ENCODE results near the gene LYZL6. TPM values are rescaled to one million over a fixed set of nuclear protein-coding genes. Genes with fewer than 3 reads are reported as not detected.

The LYZL6 gene
- total and polyA plus RNA-seq, 3 donors from 2014 or later, result 22.9 to 82.6 (median 38.7) TPM

DNA sequence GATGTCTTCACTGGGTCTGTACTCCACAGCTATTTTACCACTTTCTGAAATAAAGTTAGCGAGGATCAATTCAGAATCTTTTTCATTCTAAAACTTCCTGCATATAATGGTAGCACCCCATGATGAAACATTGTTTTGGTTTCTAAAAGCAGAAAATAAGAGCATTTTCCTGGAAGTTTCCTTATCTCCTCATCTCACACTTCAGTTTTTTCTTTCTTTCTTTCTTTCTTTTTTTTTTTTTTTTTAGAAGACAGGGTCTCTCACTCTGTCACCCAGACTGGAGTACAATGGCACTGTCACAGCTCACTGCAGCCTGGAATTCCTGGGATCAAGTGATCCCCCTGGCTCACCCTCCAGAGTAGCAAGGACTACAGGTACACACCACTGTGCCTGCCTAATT is 23.3 kb downstream of the LYZL6 start:
- H3K4me1 ChIP-seq, result no peaks in the 10 kb centered on the region
- H3K27ac ChIP-seq, result no peak overlapping the region
- H3K9me3 ChIP-seq, result no peaks in the 10 kb centered on the region
- H3K27me3 ChIP-seq, result no peaks in the 10 kb centered on the region
- no peak for TF ChIP-seq CTCF (IDR thresholded peaks at IDR 0.05)
- TF ChIP-seq POLR2A (IDR thresholded peaks at IDR 0.05), result no peak
- 94 to 100% methylated on average over 1 of the region's 1 CpG for WGBS, 2 donors
- intact Hi-C loops (cut with DNase I; ENCODE audit: low total_unique reads), result no loop called here
- H3K4me3 ChIP-seq, result no peak overlapping the region
- no peak for DNase-seq
- H3K36me3 ChIP-seq (ENCODE audit: low read depth, missing control alignments), result no peaks in the 10 kb centered on the region

GRCh38 chr17:35918665-35919064 is 24.8 kb downstream of the LYZL6 start:
- H3K27ac ChIP-seq, result no peak overlapping the region
- no peaks in the 10 kb centered on the region for H3K36me3 ChIP-seq (ENCODE audit: low read depth, missing control alignments)
- TF ChIP-seq POLR2A (IDR thresholded peaks at IDR 0.05), result no peak
- TF ChIP-seq CTCF (IDR thresholded peaks at IDR 0.05), result no peak
- 56 to 70% methylated on average over 3 of the region's 3 CpGs for WGBS, 2 donors
- no peak for DNase-seq
- peak overlapping the region in 1 of 2 donors; percentile 1 for H3K4me3 ChIP-seq
- H3K4me1 ChIP-seq, result no peaks in the 10 kb centered on the region
- H3K9me3 ChIP-seq, result no peaks in the 10 kb centered on the region
- intact Hi-C loops (cut with DNase I; ENCODE audit: low total_unique reads), result no loop called here
- H3K27me3 ChIP-seq, result no peaks in the 10 kb centered on the region

- H3K9me3 ChIP-seq, result no peaks in the 10 kb centered on the region
- intact Hi-C loops (cut with DNase I; ENCODE audit: low total_unique reads), result no loop called here
Observed at GRCh38 chr17:35917519-35918213, 25.8 kb downstream of the LYZL6 start.

GRCh38 chr17:35915153-35915964 is 28.2 kb downstream of the LYZL6 start:
- TF ChIP-seq POLR2A (IDR thresholded peaks at IDR 0.05) (no peak), CTCF (IDR thresholded peaks at IDR 0.05) (no peak)
- Histone ChIP-seq H3K36me3 (ENCODE audit: low read depth, missing control alignments) (no peaks in the 10 kb centered on the region), H3K27me3 (no peaks in the 10 kb centered on the region), H3K4me3 (no peak overlapping the region), H3K27ac (no peak overlapping the region), H3K9me3 (no peaks in the 10 kb centered on the region), H3K4me1 (no peaks in the 10 kb centered on the region)
- 86 to 100% methylated on average over 1 to 3 of the region's 3 CpGs for WGBS, 2 donors
- intact Hi-C loops (cut with DNase I; ENCODE audit: low total_unique reads), result no loop called here
- no peak for DNase-seq

More at GRCh38 chr17:35917519-35918213, 25.8 kb downstream of the LYZL6 start:
- Histone ChIP-seq H3K27ac (no peak overlapping the region), H3K27me3 (no peaks in the 10 kb centered on the region), H3K4me3 (peak overlapping the region in 1 of 2 donors; percentile 15), H3K4me1 (no peaks in the 10 kb centered on the region), H3K36me3 (ENCODE audit: low read depth, missing control alignments) (no peaks in the 10 kb centered on the region)
- WGBS, 2 donors, result 69 to 85% methylated on average over 25 to 29 of the region's 29 CpGs
- DNase-seq, result peak; percentile 33
- TF ChIP-seq CTCF (IDR thresholded peaks at IDR 0.05), result no peak
- no peak for TF ChIP-seq POLR2A (IDR thresholded peaks at IDR 0.05)

Data from testis (tissue), 3 donors.